ENCODE results near the gene HPS4. TPM values are rescaled to one million over a fixed set of nuclear protein-coding genes. Genes with fewer than 3 reads are reported as not detected.

HPS4 gene
- polyA plus RNA-seq, 1 of the 3 experiments (the other 2 are of a cell fraction): 22.5 TPM

DNA sequence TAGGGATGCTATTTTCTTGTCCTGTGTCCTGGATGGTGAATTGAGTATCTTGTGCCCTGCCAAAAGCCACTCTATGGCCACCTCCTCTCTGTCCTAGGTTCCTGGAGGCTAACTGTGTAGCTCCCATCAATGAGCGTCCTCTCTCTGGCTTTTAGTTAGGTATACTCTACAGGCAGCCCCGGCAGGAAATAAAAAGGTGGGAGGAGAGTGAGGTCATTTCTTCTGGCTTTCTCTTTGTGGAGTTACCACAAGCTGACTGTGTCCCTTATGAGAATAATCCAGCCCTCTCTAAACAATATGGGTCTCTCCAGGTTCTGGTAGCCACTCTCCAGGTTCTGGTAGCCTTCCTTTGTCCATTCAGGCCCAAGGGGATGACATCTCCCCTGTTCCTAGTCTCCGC lies 66.2 kb downstream of the HPS4 start:
- Histone ChIP-seq H3K9me2 (no peaks in the 10 kb centered on the region), H4K20me1 (ENCODE audit: insufficient read depth) (no peaks in the 10 kb centered on the region), H3K4me1 (ENCODE audit: control insufficient read depth in 1 of 2, insufficient read depth in 2 of 2, low read depth in 1 of 2, low read length in 1 of 2) (peaks cover 0 to 2% of the 10 kb centered on the region in 2 experiments; a peak in 1 of 4 replicates), H3K27me3 (ENCODE audit: insufficient read depth) (no peaks in the 10 kb centered on the region; the same call in 1 of the 2 replicates), H2AFZ (ENCODE audit: low read depth) (no peak overlapping the region), H3F3A (replicated peaks; ENCODE audit: insufficient read depth) (no peaks in the 10 kb centered on the region), H3K79me2 (ENCODE audit: insufficient read depth) (no peaks in the 10 kb centered on the region), H3K4me3 (ENCODE audit: low read depth in 2 of 2, low read length in 1 of 2) (0 out of 4 replicates have a peak overlapping the region, but pooled peaks of 1 of the 2 experiments have one; percentile 1), H3K27ac (ENCODE audit: low read depth in 2 of 2, low read length in 1 of 2) (no peak overlapping the region), H3K9ac (no peak overlapping the region), H3K4me2 (no peak overlapping the region), H3K36me3 (replicated peaks in 1 of 2; ENCODE audit: control insufficient read depth in 1 of 2, insufficient read depth in 2 of 2, low read length in 1 of 2) (no peaks in the 10 kb centered on the region), H3K9me3 (no peaks in the 10 kb centered on the region)
- no peak for DNase-seq
- 64% methylated on average over 3 of the region's 3 CpGs for WGBS (ENCODE audit: low lambda C conversion rate)
- ChIA-PET POLR2A (no interaction called here), CTCF (no interaction called here)
- TF ChIP-seq SIN3A (IDR thresholded peaks at IDR 0.05; ENCODE audit: borderline replicate concordance, low read depth, low read length) (no peak), EP300 (IDR thresholded peaks at IDR 0.05; ENCODE audit: borderline replicate concordance in 1 of 2, low read depth in 1 of 2, low read length in 1 of 2) (no peak), SMC3 (IDR thresholded peaks at IDR 0.05; ENCODE audit: low read depth, low read length) (no peak), TAF1 (IDR thresholded peaks at IDR 0.05; ENCODE audit: borderline replicate concordance, low read depth, low read length) (no peak), NFIC (IDR thresholded peaks at IDR 0.05; ENCODE audit: borderline replicate concordance) (no peak), TCF12 (IDR thresholded peaks at IDR 0.05) (no peak)

DNA sequence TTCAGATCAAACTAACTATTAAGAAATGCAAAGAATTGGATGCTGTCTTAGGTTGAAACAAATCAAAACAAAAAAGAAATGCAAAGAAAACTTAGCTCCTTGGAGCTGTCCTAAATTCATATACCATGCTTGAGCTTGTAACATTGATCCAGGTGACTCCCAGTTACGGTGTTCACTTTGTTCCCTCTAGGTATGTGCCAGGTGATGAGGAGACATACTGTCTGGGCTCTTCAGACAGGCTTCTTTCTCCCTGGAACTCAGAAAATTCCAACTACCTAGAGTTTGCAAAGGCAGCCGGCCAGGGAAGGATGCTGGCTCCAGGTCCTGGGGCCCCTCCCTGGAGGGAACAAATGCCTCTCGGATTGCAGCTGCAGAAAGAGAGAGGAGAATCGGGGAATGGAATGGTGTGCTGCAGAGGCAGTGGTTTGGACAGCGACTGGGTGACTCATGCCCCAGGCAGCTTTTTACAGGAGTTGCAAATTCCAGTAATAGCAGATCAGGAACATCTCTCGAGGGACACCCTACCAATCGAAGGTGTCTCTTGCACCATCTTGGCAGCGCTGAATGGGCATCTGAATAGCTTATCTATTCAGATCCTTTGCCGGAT lies 66.8 kb downstream of the HPS4 start:
- Histone ChIP-seq H3K9ac (no peak overlapping the region), H3K4me1 (ENCODE audit: control insufficient read depth in 1 of 2, insufficient read depth in 2 of 2, low read depth in 1 of 2, low read length in 1 of 2) (peaks cover 0 to 2% of the 10 kb centered on the region in 2 experiments; a peak in 1 of 4 replicates), H3K79me2 (ENCODE audit: insufficient read depth) (no peaks in the 10 kb centered on the region), H3K9me3 (no peaks in the 10 kb centered on the region), H3K27me3 (ENCODE audit: insufficient read depth) (no peaks in the 10 kb centered on the region; the same call in 1 of the 2 replicates), H3K4me3 (ENCODE audit: low read depth in 2 of 2, low read length in 1 of 2) (0 out of 4 replicates have a peak overlapping the region, but pooled peaks of 1 of the 2 experiments have one; percentile 1), H3K9me2 (no peaks in the 10 kb centered on the region), H3K36me3 (replicated peaks in 1 of 2; ENCODE audit: control insufficient read depth in 1 of 2, insufficient read depth in 2 of 2, low read length in 1 of 2) (no peaks in the 10 kb centered on the region), H4K20me1 (ENCODE audit: insufficient read depth) (no peaks in the 10 kb centered on the region), H3K4me2 (peak overlapping the region; percentile 21), H2AFZ (ENCODE audit: low read depth) (no peak overlapping the region), H3F3A (replicated peaks; ENCODE audit: insufficient read depth) (no peaks in the 10 kb centered on the region), H3K27ac (ENCODE audit: low read depth in 2 of 2, low read length in 1 of 2) (no peak overlapping the region)
- TF ChIP-seq RFX5 (IDR thresholded peaks at IDR 0.05; ENCODE audit: low read length) (no peak), MEF2A (IDR thresholded peaks at IDR 0.05; ENCODE audit: borderline replicate concordance, low read depth) (no peak), ZBTB33 (IDR thresholded peaks at IDR 0.05; ENCODE audit: borderline replicate concordance, low read depth) (no peak), TEAD4 (IDR thresholded peaks at IDR 0.05; ENCODE audit: borderline replicate concordance, insufficient read depth) (0 out of 2 replicates have a peak, but pooled peaks have one; percentile 42), JUND (IDR thresholded peaks at IDR 0.05) (peak; percentile 90), USF2 (IDR thresholded peaks at IDR 0.05; ENCODE audit: borderline replicate concordance, low read depth, low read length) (no peak), EP300 (IDR thresholded peaks at IDR 0.05; ENCODE audit: borderline replicate concordance in 1 of 2, low read depth in 1 of 2, low read length in 1 of 2) (0 out of 4 replicates have a peak, but pooled peaks of 1 of the 2 experiments have one; percentile 12), NRF1 (IDR thresholded peaks at IDR 0.05; ENCODE audit: low read depth, low read length) (no peak), TCF12 (IDR thresholded peaks at IDR 0.05) (peak; percentile 56), NFIC (IDR thresholded peaks at IDR 0.05; ENCODE audit: borderline replicate concordance) (peak; percentile 73), RAD21 (IDR thresholded peaks at IDR 0.05; ENCODE audit: low read length) (no peak), FOSL2 (IDR thresholded peaks at IDR 0.05; ENCODE audit: borderline replicate concordance, low read depth) (peak; percentile 80), YY1 (IDR thresholded peaks at IDR 0.05; ENCODE audit: low read depth) (no peak), FOXJ3 (CRISPR knock-in tag; IDR thresholded peaks at IDR 0.05) (no peak)
- TF ChIP-seq, protein P1, sequence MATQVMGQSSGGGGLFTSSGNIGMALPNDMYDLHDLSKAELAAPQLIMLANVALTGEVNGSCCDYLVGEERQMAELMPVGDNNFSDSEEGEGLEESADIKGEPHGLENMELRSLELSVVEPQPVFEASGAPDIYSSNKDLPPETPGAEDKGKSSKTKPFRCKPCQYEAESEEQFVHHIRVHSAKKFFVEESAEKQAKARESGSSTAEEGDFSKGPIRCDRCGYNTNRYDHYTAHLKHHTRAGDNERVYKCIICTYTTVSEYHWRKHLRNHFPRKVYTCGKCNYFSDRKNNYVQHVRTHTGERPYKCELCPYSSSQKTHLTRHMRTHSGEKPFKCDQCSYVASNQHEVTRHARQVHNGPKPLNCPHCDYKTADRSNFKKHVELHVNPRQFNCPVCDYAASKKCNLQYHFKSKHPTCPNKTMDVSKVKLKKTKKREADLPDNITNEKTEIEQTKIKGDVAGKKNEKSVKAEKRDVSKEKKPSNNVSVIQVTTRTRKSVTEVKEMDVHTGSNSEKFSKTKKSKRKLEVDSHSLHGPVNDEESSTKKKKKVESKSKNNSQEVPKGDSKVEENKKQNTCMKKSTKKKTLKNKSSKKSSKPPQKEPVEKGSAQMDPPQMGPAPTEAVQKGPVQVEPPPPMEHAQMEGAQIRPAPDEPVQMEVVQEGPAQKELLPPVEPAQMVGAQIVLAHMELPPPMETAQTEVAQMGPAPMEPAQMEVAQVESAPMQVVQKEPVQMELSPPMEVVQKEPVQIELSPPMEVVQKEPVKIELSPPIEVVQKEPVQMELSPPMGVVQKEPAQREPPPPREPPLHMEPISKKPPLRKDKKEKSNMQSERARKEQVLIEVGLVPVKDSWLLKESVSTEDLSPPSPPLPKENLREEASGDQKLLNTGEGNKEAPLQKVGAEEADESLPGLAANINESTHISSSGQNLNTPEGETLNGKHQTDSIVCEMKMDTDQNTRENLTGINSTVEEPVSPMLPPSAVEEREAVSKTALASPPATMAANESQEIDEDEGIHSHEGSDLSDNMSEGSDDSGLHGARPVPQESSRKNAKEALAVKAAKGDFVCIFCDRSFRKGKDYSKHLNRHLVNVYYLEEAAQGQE (IDR thresholded peaks at IDR 0.05; ENCODE audit: low read depth, low read length): peak; percentile 93
- TF ChIP-seq, protein P2, sequence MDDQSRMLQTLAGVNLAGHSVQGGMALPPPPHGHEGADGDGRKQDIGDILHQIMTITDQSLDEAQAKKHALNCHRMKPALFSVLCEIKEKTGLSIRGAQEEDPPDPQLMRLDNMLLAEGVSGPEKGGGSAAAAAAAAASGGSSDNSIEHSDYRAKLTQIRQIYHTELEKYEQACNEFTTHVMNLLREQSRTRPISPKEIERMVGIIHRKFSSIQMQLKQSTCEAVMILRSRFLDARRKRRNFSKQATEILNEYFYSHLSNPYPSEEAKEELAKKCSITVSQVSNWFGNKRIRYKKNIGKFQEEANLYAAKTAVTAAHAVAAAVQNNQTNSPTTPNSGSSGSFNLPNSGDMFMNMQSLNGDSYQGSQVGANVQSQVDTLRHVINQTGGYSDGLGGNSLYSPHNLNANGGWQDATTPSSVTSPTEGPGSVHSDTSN (IDR thresholded peaks at IDR 0.05): no peak
- WGBS (ENCODE audit: low lambda C conversion rate): 11% methylated on average over 8 of the region's 9 CpGs
- ChIA-PET CTCF (interaction anchor here (1.0 kb wide), 1 partner anchor 43 kb away, joined by 3 read pairs; no protein-coding TSS in a partner anchor), POLR2A (no interaction called here)
- no peak for DNase-seq

Data from SK-N-SH (cell line).